ENCODE data around the gene PHLDA3.
"Not testable (repeated sequence)": the region's sequence is repeated elsewhere in the genome, so short reads cannot be mapped to it uniquely, and the experiment has no call there.

Gene PHLDA3

GRCh38 chr1:201503397-201504176 lies 34.6 kb upstream of the PHLDA3 start:
- DNase-seq (ENCODE audit: low read depth): peak; percentile 97

DNA sequence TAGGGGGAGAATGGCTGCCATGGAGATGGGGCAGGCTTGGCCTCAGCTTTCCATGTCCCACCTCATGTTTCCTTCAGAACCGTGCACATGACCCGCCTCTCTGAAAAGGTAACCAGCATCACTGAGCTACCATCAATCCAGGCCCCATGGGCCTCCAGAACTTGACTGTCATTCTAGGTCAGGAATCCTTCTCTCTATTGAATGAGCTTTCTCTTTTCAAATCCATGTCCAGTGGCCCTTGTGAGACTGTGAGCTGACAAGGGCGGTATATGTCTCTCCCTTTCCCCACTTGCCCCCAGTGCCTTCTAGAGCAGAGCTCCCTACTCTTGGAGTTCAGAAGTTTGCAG lies 33.5 kb upstream of the PHLDA3 start:
- no peak for DNase-seq (ENCODE audit: low read depth)

GRCh38 chr1:201501812-201502510 lies 33.0 kb upstream of the PHLDA3 start:
- no peak for DNase-seq (ENCODE audit: low read depth)

DNA sequence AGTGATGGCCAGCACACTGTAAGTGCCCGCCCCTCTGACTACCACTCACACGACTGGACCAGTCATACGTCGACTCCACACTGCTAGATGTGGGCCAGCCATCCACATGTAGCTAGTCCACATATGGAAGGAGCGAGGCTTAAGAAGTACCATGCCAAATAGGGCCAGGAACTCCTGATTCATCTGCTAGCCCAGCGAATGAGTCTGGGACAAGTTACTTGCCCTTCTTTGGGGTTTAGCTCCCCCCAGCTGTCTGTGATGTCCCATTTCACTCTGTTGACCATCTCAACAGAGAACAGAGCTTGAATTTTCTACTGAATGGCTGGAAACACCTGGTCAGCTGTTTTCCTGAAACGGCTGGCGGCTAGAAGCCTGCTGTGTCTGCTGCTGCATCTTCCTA lies 32.2 kb upstream of the PHLDA3 start:
- DNase-seq (ENCODE audit: low read depth): no peak

GRCh38 chr1:201500670-201501120 lies 31.7 kb upstream of the PHLDA3 start:
- DNase-seq (ENCODE audit: low read depth): no peak

GRCh38 chr1:201499795-201500669 lies 31.0 kb upstream of the PHLDA3 start:
- DNase-seq (ENCODE audit: low read depth): no peak

DNA sequence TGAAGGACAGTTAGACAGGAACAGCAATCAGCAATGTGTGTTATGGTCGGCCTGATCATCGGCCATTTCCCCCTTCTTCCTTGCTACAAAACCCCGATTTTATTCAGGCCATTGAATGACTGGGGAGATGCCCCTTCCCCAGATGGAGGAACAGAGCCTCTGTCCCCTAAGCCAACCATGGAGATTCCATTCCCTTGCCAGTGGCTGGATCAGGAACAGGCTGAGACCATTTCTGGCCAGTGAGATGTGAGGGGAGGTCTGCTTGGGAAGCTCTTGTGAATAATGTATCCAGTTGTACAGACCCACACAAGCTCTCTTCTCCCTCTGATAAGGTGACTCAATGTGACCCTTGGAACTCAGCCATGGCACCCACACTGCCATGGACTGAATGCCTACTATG lies 30.2 kb upstream of the PHLDA3 start:
- no peak for DNase-seq (ENCODE audit: low read depth)

DNA sequence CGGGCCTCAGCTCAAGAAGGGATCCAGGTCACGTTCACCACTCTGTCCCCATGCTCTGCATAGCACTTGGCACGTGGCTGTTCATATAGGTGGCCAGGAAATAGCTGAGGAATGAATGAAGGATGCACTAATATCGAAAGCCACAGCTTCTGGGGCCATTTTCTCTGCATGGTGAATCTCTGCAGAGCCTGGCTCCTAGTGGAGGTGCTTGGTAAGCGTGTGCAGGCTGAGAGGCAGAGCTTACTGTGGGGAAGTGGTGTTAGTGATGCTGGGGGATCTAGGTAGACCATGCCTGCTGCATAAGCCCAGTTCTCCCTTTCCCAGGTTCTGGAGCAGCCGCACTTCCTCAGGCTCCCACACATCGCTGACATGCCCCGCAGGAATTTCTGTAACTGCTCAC lies 29.6 kb upstream of the PHLDA3 start:
- no peak for DNase-seq (ENCODE audit: low read depth)

DNA sequence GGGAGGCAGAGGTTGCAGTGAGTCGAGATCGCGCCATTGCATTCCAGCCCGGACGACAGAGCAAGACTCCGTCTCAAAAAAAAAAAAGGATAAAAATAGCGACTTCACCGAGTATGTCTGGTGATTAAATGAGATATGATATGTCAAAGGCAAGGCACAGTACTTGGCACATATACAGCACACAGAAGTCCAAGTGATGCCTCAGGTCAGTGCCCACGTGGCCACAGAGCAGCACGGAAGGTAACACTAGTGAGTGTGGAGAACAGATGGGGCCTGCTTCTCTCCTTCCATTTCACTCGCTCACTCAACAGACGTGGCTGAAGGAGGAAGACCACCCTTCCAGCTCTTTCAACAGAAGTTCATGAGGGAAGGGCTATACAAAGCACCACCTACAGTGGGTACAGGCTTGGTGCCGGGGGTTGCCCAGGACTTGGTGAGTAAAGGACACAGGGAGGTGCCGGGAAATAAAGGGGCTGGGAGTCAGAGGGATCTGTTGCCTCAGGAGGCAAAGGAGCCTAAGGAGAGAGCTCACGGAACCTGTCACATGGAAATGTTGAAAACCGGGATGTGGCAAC lies 29.0 kb upstream of the PHLDA3 start:
- DNase-seq (ENCODE audit: low read depth): no peak

GRCh38 chr1:201496296-201496690 lies 27.3 kb upstream of the PHLDA3 start:
- no peak for DNase-seq (ENCODE audit: low read depth)

GRCh38 chr1:201495551-201496295 lies 26.7 kb upstream of the PHLDA3 start:
- DNase-seq (ENCODE audit: low read depth): no peak

- no peak for DNase-seq (ENCODE audit: low read depth)
Observed at GRCh38 chr1:201493757-201494617, 25.0 kb upstream of the PHLDA3 start.

GRCh38 chr1:201493026-201493656 lies 24.2 kb upstream of the PHLDA3 start:
- DNase-seq (ENCODE audit: low read depth): not testable (repeated sequence)

DNA sequence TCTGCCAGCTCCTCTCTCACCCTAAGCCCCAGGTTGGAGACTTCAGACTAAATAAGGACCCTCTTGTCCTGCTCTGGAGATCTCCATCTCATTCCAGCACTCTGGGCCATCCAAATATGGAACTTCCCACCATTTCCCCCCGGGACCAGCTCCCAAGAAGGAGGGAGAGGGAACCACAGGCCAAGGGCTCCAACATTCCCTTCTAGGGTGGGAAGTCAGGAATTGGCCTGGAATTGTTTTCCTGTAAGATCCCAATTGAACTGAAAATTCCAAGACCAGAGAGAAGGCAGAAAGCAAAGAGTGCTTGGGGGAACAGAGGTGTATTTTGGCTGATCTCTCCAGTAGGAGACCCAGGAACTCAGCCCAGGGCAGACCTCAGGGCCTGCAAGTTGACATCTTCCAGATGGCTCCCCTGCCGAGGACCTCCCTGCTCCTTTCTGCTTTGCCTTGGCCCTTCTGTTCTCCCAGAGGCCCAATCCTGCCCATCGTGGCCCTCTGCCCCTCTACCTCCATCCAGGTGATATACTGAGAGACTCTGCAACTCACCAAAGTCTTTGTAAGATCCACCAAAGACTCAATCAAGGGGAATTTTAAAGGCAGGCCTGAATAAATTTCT lies 23.0 kb upstream of the PHLDA3 start:
- no peak for DNase-seq (ENCODE audit: low read depth)

DNA sequence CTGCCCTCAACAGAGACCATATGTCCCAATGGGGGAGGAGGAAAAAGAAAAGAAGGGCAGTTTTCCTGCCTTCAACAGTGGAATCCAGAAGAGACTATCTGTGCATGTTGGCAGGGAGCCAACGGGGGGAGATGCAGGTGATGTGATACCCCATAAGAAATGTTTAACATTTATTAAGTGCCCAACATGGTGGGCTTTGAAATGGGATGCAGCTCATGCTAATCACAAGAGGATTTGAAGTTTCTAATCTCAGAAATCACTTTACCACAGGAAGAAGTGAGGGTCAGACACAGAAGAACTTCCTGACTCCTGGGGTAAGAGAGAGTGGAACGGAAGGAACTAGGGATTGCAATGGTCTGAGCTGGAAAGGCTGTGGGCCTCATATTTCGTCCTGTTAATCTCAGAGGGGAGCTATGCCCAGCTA lies 21.7 kb upstream of the PHLDA3 start:
- no peak for DNase-seq (ENCODE audit: low read depth)

DNA sequence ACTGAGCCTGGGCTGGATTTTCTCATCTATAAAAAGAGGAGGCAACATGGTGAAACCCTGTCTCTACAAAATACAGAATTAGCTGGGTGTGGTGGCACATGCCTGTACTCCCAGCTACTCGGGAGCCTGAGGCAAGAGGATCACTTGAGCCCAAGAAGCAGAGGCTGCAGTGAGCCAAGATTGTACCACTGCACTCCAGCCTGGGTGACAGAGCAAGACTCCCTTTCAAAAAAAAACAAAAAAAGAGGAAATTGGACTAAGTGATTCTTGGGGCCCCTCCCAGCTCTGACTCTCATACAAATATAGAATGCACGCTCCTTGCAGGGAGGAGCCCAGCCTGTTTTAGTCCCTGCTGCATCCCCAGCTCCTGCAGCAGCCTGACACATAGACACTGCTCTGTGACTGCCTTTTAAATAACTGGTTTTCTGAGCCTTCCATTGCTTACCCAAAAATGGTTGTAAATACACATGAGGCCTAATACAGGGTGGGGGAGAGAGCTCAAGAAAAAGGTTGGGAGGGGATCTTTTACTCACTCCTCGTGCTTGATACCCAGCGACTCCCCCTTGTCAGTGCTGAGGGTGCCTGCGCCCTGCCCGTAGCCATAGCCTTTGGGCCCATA lies 20.8 kb upstream of the PHLDA3 start:
- DNase-seq (ENCODE audit: low read depth): no peak

GRCh38 chr1:201488830-201489589 lies 20.0 kb upstream of the PHLDA3 start:
- peak; percentile 63 for DNase-seq (ENCODE audit: low read depth)

GRCh38 chr1:201487742-201488141 lies 18.8 kb upstream of the PHLDA3 start:
- DNase-seq (ENCODE audit: low read depth): no peak

All from non-pigmented ciliary epithelial cell (primary cell).